NCI-H1436 (cell line): ENCODE data around the gene ENAM.
A peak's percentile ranks its signal among the peaks of the same experiment; 100 is the strongest.
"Not testable (repeated sequence)": the region's sequence is repeated elsewhere in the genome, so short reads cannot be mapped to it uniquely, and the experiment has no call there.

ENCODE experiments used
- DNase-seq: peaks from one replicate; lab custom pipeline; 2025; lab: John Stamatoyannopoulos, UW

The ENAM gene

GRCh38 chr4:70629469-70630090 lies 1.0 kb downstream of the ENAM start:
- no peak for DNase-seq

- DNase-seq: no peak
Observed at GRCh38 chr4:70630162-70630561, 1.6 kb downstream of the ENAM start.

- no peak for DNase-seq
Observed at GRCh38 chr4:70632028-70632427, 3.5 kb downstream of the ENAM start.

- DNase-seq: no peak
Observed at GRCh38 chr4:70634482-70634881, 5.9 kb downstream of the ENAM start.

GRCh38 chr4:70637239-70637913 lies 8.8 kb downstream of the ENAM start:
- DNase-seq: no peak

- no peak for DNase-seq
Observed at GRCh38 chr4:70640192-70640591, 11.6 kb downstream of the ENAM start.

GRCh38 chr4:70650741-70651140 lies 22.2 kb downstream of the ENAM start:
- DNase-seq: not testable (repeated sequence)

GRCh38 chr4:70651864-70652506 lies 23.4 kb downstream of the ENAM start:
- DNase-seq: peak; percentile 38

- no peak for DNase-seq
Observed at GRCh38 chr4:70654605-70655011, 26.1 kb downstream of the ENAM start.

GRCh38 chr4:70657326-70657725 lies 28.8 kb downstream of the ENAM start:
- DNase-seq: no peak

GRCh38 chr4:70658418-70658817 lies 29.9 kb downstream of the ENAM start:
- DNase-seq: no peak

- no peak for DNase-seq
Observed at GRCh38 chr4:70660106-70660505, 31.6 kb downstream of the ENAM start.

- DNase-seq: not testable (repeated sequence)
Observed at GRCh38 chr4:70661309-70661922, 32.9 kb downstream of the ENAM start.

- no peak for DNase-seq
Observed at GRCh38 chr4:70666369-70666768, 37.8 kb downstream of the ENAM start, which contains the start of gene JCHAIN. Gene JCHAIN (minus strand): TSS chr4:70666508. CDS start chr4:70666490, 18 bp downstream.

GRCh38 chr4:70667740-70668535 lies 39.4 kb downstream of the ENAM start:
- DNase-seq: no peak

GRCh38 chr4:70670332-70671014 lies 41.9 kb downstream of the ENAM start:
- no peak for DNase-seq

GRCh38 chr4:70671091-70671490 lies 42.5 kb downstream of the ENAM start:
- DNase-seq: no peak

- DNase-seq: no peak
Observed at GRCh38 chr4:70674191-70674590, 45.6 kb downstream of the ENAM start.

GRCh38 chr4:70674731-70675130 lies 46.2 kb downstream of the ENAM start:
- DNase-seq: no peak

- no peak for DNase-seq
Observed at GRCh38 chr4:70676554-70677090, 48.1 kb downstream of the ENAM start.

- DNase-seq: no peak
Observed at GRCh38 chr4:70678383-70678999, 49.9 kb downstream of the ENAM start.
